Bronchial epithelial cell (primary cell): ENCODE results near the gene GPR85. TPM values are rescaled to one million over a fixed set of nuclear protein-coding genes. Genes with fewer than 3 reads are reported as not detected.

Source experiments
- DNase-seq: peaks from one replicate; pipeline ENCODE4 v3.0.0-alpha.2; 2010; ENCODE audit warnings: low read depth
- FAIRE-seq: peaks from 2 replicates; lab custom pipeline; 2011; peaks lifted over from hg19 to GRCh38; lab: Jason Lieb, UNC
- H3K27me3 ChIP-seq: 2 replicates; pipeline ENCODE4 v1.5.1; 2011; ENCODE audit warnings: low read length; ENCODE audit not compliant: control insufficient read depth, insufficient read depth
- H3K36me3 ChIP-seq: 2 replicates; pipeline ENCODE4 v1.5.1; 2011; ENCODE audit warnings: low read length; ENCODE audit not compliant: control insufficient read depth, insufficient read depth
- H3K4me3 ChIP-seq: 2 replicates; pipeline ENCODE4 v1.5.1; 2011; ENCODE audit warnings: mild to moderate bottlenecking, low read depth, low read length, control low read depth
- CTCF ChIP-seq: IDR thresholded peaks from 2 replicates; pipeline ENCODE4 v1.5.1; 2011; ENCODE audit warnings: mild to moderate bottlenecking, moderate library complexity, low read length, control low read depth, inconsistent platforms; ENCODE audit not compliant: insufficient read depth, severe bottlenecking
- total RNA-seq: library from RNA; depleted of rRNA; stranded (reverse); fragments of >200 nt; gene quantifications from 2 replicates; pipeline ENCODE4 v1.2.1, GENCODE V29; 2014

GPR85 gene
- total RNA-seq, 1 donor from 2014 or later: 0.26 TPM

GRCh38 chr7:113033959-113034358 lies 52.7 kb downstream of the GPR85 start:
- no peak for DNase-seq
- Histone ChIP-seq H3K27me3 (no peaks in the 10 kb centered on the region), H3K36me3 (no peaks in the 10 kb centered on the region), H3K4me3 (no peak overlapping the region)
- TF ChIP-seq CTCF: no peak
- FAIRE-seq: no peak

Other genes starting within 250 kb of the GPR85 start
- gene SMIM30, start 31.7 kb upstream of the GPR85 start, total RNA-seq: 28.2 and 55.4 TPM in 2 replicates